Daoy (cell line): ENCODE data around the gene CHIA. TPM values are rescaled to one million over a fixed set of nuclear protein-coding genes. Genes with fewer than 3 reads are reported as not detected.

ENCODE experiments used
- DNase-seq: peaks from one replicate; pipeline ENCODE4 v3.0.0-alpha.2; 2015; ENCODE audit warnings: low read depth
- total RNA-seq: library from RNA; depleted of rRNA; stranded (reverse); fragments of >200 nt; shearing (Covaris generic); gene quantifications from 2 replicates; pipeline ENCODE4 v1.2.3, GENCODE V29; 2014; rRNA removed

Gene CHIA
- total RNA-seq, result 0.06 TPM in 1 of 2 replicates, not detected in the other

GRCh38 chr1:111290630-111291029 is at the start of gene CHIA:
Gene CHIA, plus strand, starts transcription at chr1:111290851. Its CDS starts 19,617 bp downstream, at chr1:111310468.
- peak; percentile 70 for DNase-seq

- no peak for DNase-seq
Observed at GRCh38 chr1:111241797-111242196, 48.9 kb upstream of the CHIA start.

- no peak for DNase-seq
Observed at GRCh38 chr1:111242805-111243523, 47.7 kb upstream of the CHIA start.

GRCh38 chr1:111247125-111247838 is 43.4 kb upstream of the CHIA start:
- DNase-seq, result no peak

- DNase-seq, result no peak
Observed at GRCh38 chr1:111249960-111250359, 40.7 kb upstream of the CHIA start.

GRCh38 chr1:111251570-111251969 is 39.1 kb upstream of the CHIA start:
- no peak for DNase-seq

GRCh38 chr1:111252786-111253185 is 37.9 kb upstream of the CHIA start:
- DNase-seq, result no peak

GRCh38 chr1:111253876-111254275 is 36.8 kb upstream of the CHIA start:
- no peak for DNase-seq

GRCh38 chr1:111256988-111257658 is 33.5 kb upstream of the CHIA start:
- DNase-seq, result no peak

- no peak for DNase-seq
Observed at GRCh38 chr1:111267801-111268508, 22.7 kb upstream of the CHIA start.

- no peak for DNase-seq
Observed at GRCh38 chr1:111269825-111270406, 20.7 kb upstream of the CHIA start.

GRCh38 chr1:111270771-111271463 is 19.7 kb upstream of the CHIA start:
- DNase-seq, result no peak

GRCh38 chr1:111271464-111271801 is 19.2 kb upstream of the CHIA start:
- DNase-seq, result no peak

- no peak for DNase-seq
Observed at GRCh38 chr1:111272081-111272480, 18.6 kb upstream of the CHIA start.

- DNase-seq, result peak; percentile 52
Observed at GRCh38 chr1:111274653-111275052, 16.0 kb upstream of the CHIA start.

GRCh38 chr1:111275079-111275478 is 15.6 kb upstream of the CHIA start:
- DNase-seq, result peak; percentile 97

GRCh38 chr1:111275780-111276433 is 14.7 kb upstream of the CHIA start:
- DNase-seq, result no peak

GRCh38 chr1:111279144-111279543 is 11.5 kb upstream of the CHIA start:
- DNase-seq, result no peak

- no peak for DNase-seq
Observed at GRCh38 chr1:111280267-111280666, 10.4 kb upstream of the CHIA start.

- no peak for DNase-seq
Observed at GRCh38 chr1:111281411-111281810, 9.2 kb upstream of the CHIA start.

GRCh38 chr1:111283838-111284237 is 6.8 kb upstream of the CHIA start:
- no peak for DNase-seq
